Measurements from ENCODE around the gene DPY19L3.
"Not testable (repeated sequence)": the region's sequence is repeated elsewhere in the genome, so short reads cannot be mapped to it uniquely, and the experiment has no call there.

The DPY19L3 gene

GRCh38 chr19:32373585-32374295 is 31.8 kb upstream of the DPY19L3 start:
- TF ChIP-seq CTCF (conservative IDR thresholded peaks at IDR 0.05; ENCODE audit: low read depth, low read length), result no peak
- H3K4me3 ChIP-seq (ENCODE audit: low read depth, low read length), result peak overlapping the region; percentile 22
- DNase-seq (ENCODE audit: low read depth), result peak; percentile 99

- H3K4me3 ChIP-seq (ENCODE audit: low read depth, low read length), result not testable (repeated sequence)
- peak; percentile 15 for DNase-seq (ENCODE audit: low read depth)
These were observed 31.2 kb upstream of the DPY19L3 start for GRCh38 chr19:32374362-32374761.

- not testable (repeated sequence) for H3K4me3 ChIP-seq (ENCODE audit: low read depth, low read length)
- DNase-seq (ENCODE audit: low read depth), result peak; percentile 21
- peak; percentile 56 for TF ChIP-seq CTCF (conservative IDR thresholded peaks at IDR 0.05; ENCODE audit: low read depth, low read length)
These were observed 28.5 kb upstream of the DPY19L3 start for GRCh38 chr19:32377088-32377487.

- no peak for TF ChIP-seq CTCF (conservative IDR thresholded peaks at IDR 0.05; ENCODE audit: low read depth, low read length)
- H3K4me3 ChIP-seq (ENCODE audit: low read depth, low read length), result no peak overlapping the region
- DNase-seq (ENCODE audit: low read depth), result no peak
These were observed 25.3 kb upstream of the DPY19L3 start for GRCh38 chr19:32380269-32380668.

- DNase-seq (ENCODE audit: low read depth), result peak; percentile 12
- TF ChIP-seq CTCF (conservative IDR thresholded peaks at IDR 0.05; ENCODE audit: low read depth, low read length), result no peak
These were observed 17.7 kb upstream of the DPY19L3 start for GRCh38 chr19:32387701-32388392.

GRCh38 chr19:32388393-32388855 is 17.1 kb upstream of the DPY19L3 start:
- no peak for DNase-seq (ENCODE audit: low read depth)
- H3K4me3 ChIP-seq (ENCODE audit: low read depth, low read length), result no peak overlapping the region
- no peak for TF ChIP-seq CTCF (conservative IDR thresholded peaks at IDR 0.05; ENCODE audit: low read depth, low read length)

More at GRCh38 chr19:32387701-32388392, 17.7 kb upstream of the DPY19L3 start:
- no peak overlapping the region for H3K4me3 ChIP-seq (ENCODE audit: low read depth, low read length)

- DNase-seq (ENCODE audit: low read depth), result no peak
- TF ChIP-seq CTCF (conservative IDR thresholded peaks at IDR 0.05; ENCODE audit: low read depth, low read length), result no peak
- no peak overlapping the region for H3K4me3 ChIP-seq (ENCODE audit: low read depth, low read length)
These were observed 12.7 kb upstream of the DPY19L3 start for GRCh38 chr19:32392901-32393300.
